Suprapubic skin (tissue), 4 donors: ENCODE measurements around the gene KIDINS220. TPM values are rescaled to one million over a fixed set of nuclear protein-coding genes. Genes with fewer than 3 reads are reported as not detected.
A peak's percentile ranks its signal among the peaks of the same experiment; 100 is the strongest.

Experiments used
- DNase-seq, 2 donors: peaks; one replicate each; pipeline ENCODE4 v3.0.0-alpha.2; 2019; ENCODE audit warnings: low spot score in 2 of 2
- H3K27ac ChIP-seq: fragments of 200-600 bp; sonication (generic); one replicate; pipeline ENCODE4 v1.5.1; 2019
- H3K27me3 ChIP-seq: fragments of 200-600 bp; sonication (generic); one replicate; pipeline ENCODE4 v1.5.1; 2019
- H3K36me3 ChIP-seq: fragments of 200-600 bp; sonication (generic); one replicate; pipeline ENCODE4 v1.5.1; 2019
- H3K4me1 ChIP-seq: fragments of 200-600 bp; sonication (generic); one replicate; pipeline ENCODE4 v1.5.1; 2019
- H3K4me3 ChIP-seq: fragments of 200-600 bp; sonication (generic); one replicate; pipeline ENCODE4 v1.5.1; 2019; ENCODE audit warnings: mild to moderate bottlenecking
- H3K9me3 ChIP-seq: fragments of 200-600 bp; sonication (generic); one replicate; pipeline ENCODE4 v1.5.1; 2019
- CTCF ChIP-seq, 2 donors: fragments of 200-600 bp in 1 of 2; fragments of 450-650 bp in 1 of 2; sonication (generic) in 1 of 2; IDR thresholded peaks; one replicate each; pipeline ENCODE4 v1.5.1; 2016 to 2019; ENCODE audit warnings: antibody characterized with exemption in 2 of 2, mild to moderate bottlenecking in 1 of 2, moderate library complexity in 1 of 2
- EP300 ChIP-seq: sonication (generic); formaldehyde crosslinking; IDR thresholded peaks from one replicate; pipeline ENCODE4 v1.6.1; 2017; ENCODE audit warnings: antibody characterized with exemption
- POLR2A ChIP-seq, 2 donors: fragments of 450-650 bp; IDR thresholded peaks; one replicate each; pipeline ENCODE4 v1.6.1; 2017; ENCODE audit warnings: antibody characterized with exemption in 2 of 2, mild to moderate bottlenecking in 2 of 2, moderate library complexity in 2 of 2
- POLR2AphosphoS5 ChIP-seq, 3 donors: sonication (generic); formaldehyde crosslinking; IDR thresholded peaks; one replicate each; pipeline ENCODE4 v1.6.1; 2017; ENCODE audit warnings: antibody characterized with exemption in 3 of 3
- WGBS: methylation state at CpG from one replicate; pipeline ENCODE4 v1.1.5; 2018; 5-methylcytosine and 5-hydroxymethylcytosine counted together
- total RNA-seq, 4 donors: library from RNA; depleted of rRNA; stranded (reverse); fragments of >200 nt; gene quantifications; one replicate each; pipeline ENCODE4 v1.1.0, GENCODE V29; 2016

KIDINS220 gene
- total RNA-seq, 4 donors from 2014 or later, result 44.7 to 100 (median 53.5) TPM

- Histone ChIP-seq H3K4me1 (no peaks in the 10 kb centered on the region), H3K9me3 (no peaks in the 10 kb centered on the region), H3K36me3 (peaks cover 49% of the 10 kb centered on the region), H3K27me3 (no peaks in the 10 kb centered on the region), H3K27ac (no peak overlapping the region), H3K4me3 (no peak overlapping the region)
- DNase-seq, result no peak
- 91% methylated on average over 1 of the region's 1 CpG for WGBS
- TF ChIP-seq POLR2AphosphoS5 (IDR thresholded peaks at IDR 0.05) (no peak), CTCF (IDR thresholded peaks at IDR 0.05) (no peak), EP300 (no peak), POLR2A (IDR thresholded peaks at IDR 0.05) (no peak)
Measured at GRCh38 chr2:8767324-8767723, 70.1 kb downstream of the KIDINS220 start.

GRCh38 chr2:8761529-8762164 lies 75.8 kb downstream of the KIDINS220 start:
- H3K36me3 ChIP-seq, result peaks cover 37% of the 10 kb centered on the region
- DNase-seq, result no peak

GRCh38 chr2:8756716-8757115 lies 80.7 kb downstream of the KIDINS220 start:
- Histone ChIP-seq H3K9me3 (no peaks in the 10 kb centered on the region), H3K27ac (no peak overlapping the region), H3K4me1 (peaks cover 8% of the 10 kb centered on the region), H3K36me3 (peaks cover 30% of the 10 kb centered on the region), H3K4me3 (no peak overlapping the region), H3K27me3 (no peaks in the 10 kb centered on the region)
- 90% methylated on average over 5 of the region's 5 CpGs for WGBS
- DNase-seq, result no peak
- TF ChIP-seq CTCF (IDR thresholded peaks at IDR 0.05) (no peak), EP300 (no peak), POLR2A (IDR thresholded peaks at IDR 0.05) (no peak), POLR2AphosphoS5 (IDR thresholded peaks at IDR 0.05) (no peak)

More at GRCh38 chr2:8761529-8762164, 75.8 kb downstream of the KIDINS220 start:
- Histone ChIP-seq H3K27me3 (no peaks in the 10 kb centered on the region), H3K4me1 (no peaks in the 10 kb centered on the region), H3K27ac (no peak overlapping the region), H3K4me3 (no peak overlapping the region), H3K9me3 (no peaks in the 10 kb centered on the region)
- WGBS, result 88% methylated on average over 1 of the region's 1 CpG
- TF ChIP-seq EP300, result no peak
- no peak for TF ChIP-seq POLR2A (IDR thresholded peaks at IDR 0.05)
- no peak for TF ChIP-seq POLR2AphosphoS5 (IDR thresholded peaks at IDR 0.05)
- TF ChIP-seq CTCF (IDR thresholded peaks at IDR 0.05), result peak; percentile 11 to 32

- no peak for DNase-seq
- H3K4me1 ChIP-seq, result peaks cover 8% of the 10 kb centered on the region
- H3K36me3 ChIP-seq, result peaks cover 30% of the 10 kb centered on the region
- no peaks in the 10 kb centered on the region for H3K9me3 ChIP-seq
- TF ChIP-seq POLR2AphosphoS5 (IDR thresholded peaks at IDR 0.05), result no peak
- no peak for TF ChIP-seq POLR2A (IDR thresholded peaks at IDR 0.05)
- TF ChIP-seq CTCF (IDR thresholded peaks at IDR 0.05), result no peak
- no peak for TF ChIP-seq EP300
- H3K4me3 ChIP-seq, result no peak overlapping the region
- no peak overlapping the region for H3K27ac ChIP-seq
- H3K27me3 ChIP-seq, result no peaks in the 10 kb centered on the region
Measured at GRCh38 chr2:8756230-8756629, 81.2 kb downstream of the KIDINS220 start.

- no peak for DNase-seq
- Histone ChIP-seq H3K36me3 (peaks cover 36% of the 10 kb centered on the region), H3K27me3 (no peaks in the 10 kb centered on the region), H3K9me3 (no peaks in the 10 kb centered on the region), H3K4me3 (no peak overlapping the region), H3K4me1 (peaks cover 8% of the 10 kb centered on the region), H3K27ac (no peak overlapping the region)
- no peak for TF ChIP-seq POLR2A (IDR thresholded peaks at IDR 0.05)
- TF ChIP-seq CTCF (IDR thresholded peaks at IDR 0.05), result no peak
- no peak for TF ChIP-seq POLR2AphosphoS5 (IDR thresholded peaks at IDR 0.05)
- no peak for TF ChIP-seq EP300
Measured at GRCh38 chr2:8754106-8754776, 83.2 kb downstream of the KIDINS220 start.
